ENCODE measurements around the gene EMILIN2.

The EMILIN2 gene

DNA sequence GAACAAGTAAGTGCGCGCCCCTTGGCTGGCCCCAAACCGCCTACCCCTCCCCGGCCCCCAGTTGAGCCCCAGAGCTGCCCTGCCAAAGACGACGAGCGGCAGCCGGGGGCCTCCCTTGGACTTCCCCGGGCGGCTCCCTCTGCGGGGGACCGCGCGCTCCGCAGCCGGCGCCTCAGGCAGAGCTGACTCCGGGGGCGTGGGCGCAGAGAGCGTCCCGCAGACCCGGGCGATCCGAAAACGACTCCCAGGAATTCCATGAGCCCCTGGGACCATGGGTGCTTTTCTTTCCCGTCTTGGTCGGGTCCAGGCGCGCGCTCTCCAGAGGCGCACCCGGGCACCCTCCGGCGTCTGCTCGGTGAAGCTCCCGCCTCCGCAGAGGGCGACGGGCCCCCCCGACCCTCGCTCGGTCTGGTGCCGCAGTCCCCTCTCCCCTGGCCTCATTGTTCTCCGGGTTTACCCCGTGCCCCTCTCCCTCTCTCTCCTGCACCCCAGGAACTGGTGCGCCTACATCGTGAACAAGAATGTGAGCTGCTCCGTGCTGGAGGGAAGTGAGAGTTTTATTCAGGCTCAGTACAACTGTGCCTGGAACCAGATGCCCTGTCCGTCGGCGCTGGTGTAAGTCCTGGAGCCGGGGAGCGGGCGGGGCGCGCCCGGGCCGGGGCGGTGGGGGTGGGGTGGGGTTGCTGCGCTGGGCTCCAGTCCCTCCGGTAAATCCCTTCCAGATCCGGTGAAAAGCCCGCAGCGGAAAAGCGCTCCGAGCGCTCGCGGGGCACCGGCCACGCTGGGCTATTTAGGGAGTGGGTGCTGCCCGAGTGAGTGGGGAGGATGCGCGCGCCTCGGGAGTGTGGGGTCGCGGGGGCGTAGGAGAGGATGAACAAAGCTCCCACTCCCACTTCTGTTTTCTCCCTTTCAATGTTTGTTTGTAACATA lies 776 bp downstream of the EMILIN2 start:
- TF ChIP-seq, protein P1, sequence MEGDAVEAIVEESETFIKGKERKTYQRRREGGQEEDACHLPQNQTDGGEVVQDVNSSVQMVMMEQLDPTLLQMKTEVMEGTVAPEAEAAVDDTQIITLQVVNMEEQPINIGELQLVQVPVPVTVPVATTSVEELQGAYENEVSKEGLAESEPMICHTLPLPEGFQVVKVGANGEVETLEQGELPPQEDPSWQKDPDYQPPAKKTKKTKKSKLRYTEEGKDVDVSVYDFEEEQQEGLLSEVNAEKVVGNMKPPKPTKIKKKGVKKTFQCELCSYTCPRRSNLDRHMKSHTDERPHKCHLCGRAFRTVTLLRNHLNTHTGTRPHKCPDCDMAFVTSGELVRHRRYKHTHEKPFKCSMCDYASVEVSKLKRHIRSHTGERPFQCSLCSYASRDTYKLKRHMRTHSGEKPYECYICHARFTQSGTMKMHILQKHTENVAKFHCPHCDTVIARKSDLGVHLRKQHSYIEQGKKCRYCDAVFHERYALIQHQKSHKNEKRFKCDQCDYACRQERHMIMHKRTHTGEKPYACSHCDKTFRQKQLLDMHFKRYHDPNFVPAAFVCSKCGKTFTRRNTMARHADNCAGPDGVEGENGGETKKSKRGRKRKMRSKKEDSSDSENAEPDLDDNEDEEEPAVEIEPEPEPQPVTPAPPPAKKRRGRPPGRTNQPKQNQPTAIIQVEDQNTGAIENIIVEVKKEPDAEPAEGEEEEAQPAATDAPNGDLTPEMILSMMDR (conservative IDR thresholded peaks at IDR 0.05; ENCODE audit: low read length) = no peak
- TF ChIP-seq EZH2phosphoT487 (IDR thresholded peaks at IDR 0.05; ENCODE audit: borderline replicate concordance) = no peak
- H3K4me3 ChIP-seq (ENCODE audit: low read length, poor library complexity, severe bottlenecking) = no peak overlapping the region
- no peak overlapping the region for H3K4me2 ChIP-seq (ENCODE audit: low read depth, low read length, poor library complexity, severe bottlenecking)
- no peaks in the 10 kb centered on the region for H3K36me3 ChIP-seq (ENCODE audit: insufficient read depth, low read length)
- peaks cover 4% of the 10 kb centered on the region for H3K4me1 ChIP-seq (ENCODE audit: insufficient read depth, low read length, poor library complexity, severe bottlenecking)
- no peaks in the 10 kb centered on the region for H3F3A ChIP-seq (ENCODE audit: low read depth)
- no peaks in the 10 kb centered on the region for H3K9me2 ChIP-seq (replicated peaks; ENCODE audit: low read depth, low read length)
- no peak overlapping the region for H3K9ac ChIP-seq (ENCODE audit: low read depth, low read length, poor library complexity, severe bottlenecking)
- no peaks in the 10 kb centered on the region for H4K20me1 ChIP-seq (ENCODE audit: insufficient read depth, low read length, poor library complexity, severe bottlenecking)
- H3K27me3 ChIP-seq (ENCODE audit: insufficient read depth, low read length, poor library complexity, severe bottlenecking) = no peaks in the 10 kb centered on the region
- H2AFZ ChIP-seq (ENCODE audit: low read length) = no peak overlapping the region
- no peaks in the 10 kb centered on the region for H3K79me2 ChIP-seq (ENCODE audit: insufficient read depth, low read length)
- no peaks in the 10 kb centered on the region for H3K9me3 ChIP-seq (ENCODE audit: insufficient read depth, low read depth, low read length)

DNA sequence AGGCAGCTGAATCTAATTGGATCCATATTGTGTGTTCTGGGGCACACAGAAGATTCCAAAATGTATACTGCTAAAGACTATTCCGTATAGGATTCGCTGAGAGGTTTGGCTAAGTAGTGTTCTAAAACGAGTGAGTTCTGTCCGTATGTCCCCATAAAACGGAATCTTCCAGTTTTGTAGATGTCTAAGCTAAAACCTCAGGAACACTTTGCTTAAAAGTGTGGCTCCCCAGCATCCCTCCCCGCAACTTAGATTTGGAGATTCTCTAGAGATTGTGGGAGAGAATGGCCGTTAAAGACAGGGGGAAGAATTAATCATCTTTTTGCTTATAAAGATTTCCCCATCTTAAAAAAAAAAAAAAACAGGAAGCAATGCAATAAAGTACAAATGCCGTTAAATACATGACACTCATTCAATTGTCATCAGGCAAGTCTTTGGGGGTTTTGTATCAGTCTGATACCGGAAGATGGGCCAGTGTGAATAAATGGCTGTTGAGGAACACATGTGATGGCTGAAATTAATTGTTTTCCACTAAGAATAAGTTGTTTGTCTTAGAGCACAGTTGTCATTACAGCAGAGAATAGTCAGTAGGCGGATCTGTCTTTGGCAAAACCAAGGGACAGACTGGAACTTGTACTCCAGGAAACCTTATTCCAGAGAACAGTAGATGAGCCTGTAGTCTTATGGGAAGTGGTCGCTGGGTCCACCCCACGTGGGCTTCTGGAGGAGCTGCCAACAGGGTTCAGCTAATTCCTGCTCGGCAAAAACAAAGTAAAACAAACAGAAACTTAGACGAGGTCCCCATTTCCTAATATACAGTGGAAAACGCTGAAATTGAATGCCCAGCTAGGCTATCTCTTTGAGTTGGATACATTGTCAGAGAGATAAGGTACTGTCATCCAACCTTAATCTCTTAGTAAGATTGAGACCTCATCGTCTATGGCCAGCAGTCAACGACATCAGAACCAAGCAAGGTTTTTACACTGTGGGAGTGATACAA lies 1.7 kb downstream of the EMILIN2 start:
- H3K9ac ChIP-seq (ENCODE audit: low read depth, low read length, poor library complexity, severe bottlenecking) = no peak overlapping the region
- H3K4me2 ChIP-seq (ENCODE audit: low read depth, low read length, poor library complexity, severe bottlenecking) = no peak overlapping the region
- H3K36me3 ChIP-seq (ENCODE audit: insufficient read depth, low read length) = no peaks in the 10 kb centered on the region
- H3K9me3 ChIP-seq (ENCODE audit: insufficient read depth, low read depth, low read length) = no peaks in the 10 kb centered on the region
- no peaks in the 10 kb centered on the region for H3K9me2 ChIP-seq (replicated peaks; ENCODE audit: low read depth, low read length)
- no peaks in the 10 kb centered on the region for H3F3A ChIP-seq (ENCODE audit: low read depth)
- no peaks in the 10 kb centered on the region for H4K20me1 ChIP-seq (ENCODE audit: insufficient read depth, low read length, poor library complexity, severe bottlenecking)
- peaks cover 4% of the 10 kb centered on the region for H3K4me1 ChIP-seq (ENCODE audit: insufficient read depth, low read length, poor library complexity, severe bottlenecking)
- H3K27me3 ChIP-seq (ENCODE audit: insufficient read depth, low read length, poor library complexity, severe bottlenecking) = no peaks in the 10 kb centered on the region
- H3K79me2 ChIP-seq (ENCODE audit: insufficient read depth, low read length) = no peaks in the 10 kb centered on the region
- no peak overlapping the region for H3K4me3 ChIP-seq (ENCODE audit: low read length, poor library complexity, severe bottlenecking)
- no peak overlapping the region for H2AFZ ChIP-seq (ENCODE audit: low read length)
- TF ChIP-seq, protein P1 (conservative IDR thresholded peaks at IDR 0.05; ENCODE audit: low read length) = no peak

DNA sequence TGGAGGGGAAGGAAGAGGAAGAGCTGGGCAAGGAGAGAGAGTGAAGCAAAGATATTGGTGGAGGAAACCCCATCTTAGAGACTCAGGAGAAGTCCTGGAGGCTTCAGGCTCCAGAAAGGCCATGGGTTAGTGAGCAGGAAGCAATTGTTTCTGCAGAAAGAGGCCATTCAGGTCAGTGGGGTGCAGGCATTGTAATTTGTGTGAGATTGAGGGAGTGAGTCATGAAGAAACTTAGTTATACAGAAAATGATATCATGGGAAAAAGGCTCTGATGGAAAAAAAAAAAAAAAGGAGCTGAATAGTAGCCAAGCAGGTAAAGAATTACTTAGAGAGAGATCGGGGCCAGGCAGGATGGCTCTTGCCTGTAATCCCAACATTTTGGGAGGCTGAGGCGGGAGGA lies 4.0 kb downstream of the EMILIN2 start:
- H3K27me3 ChIP-seq (ENCODE audit: insufficient read depth, low read length, poor library complexity, severe bottlenecking) = no peaks in the 10 kb centered on the region
- no peak overlapping the region for H3K4me3 ChIP-seq (ENCODE audit: low read length, poor library complexity, severe bottlenecking)
- H3F3A ChIP-seq (ENCODE audit: low read depth) = no peaks in the 10 kb centered on the region
- H4K20me1 ChIP-seq (ENCODE audit: insufficient read depth, low read length, poor library complexity, severe bottlenecking) = no peaks in the 10 kb centered on the region
- TF ChIP-seq, protein P1 (conservative IDR thresholded peaks at IDR 0.05; ENCODE audit: low read length) = no peak
- no peak for TF ChIP-seq EZH2phosphoT487 (IDR thresholded peaks at IDR 0.05; ENCODE audit: borderline replicate concordance)
- H3K4me1 ChIP-seq (ENCODE audit: insufficient read depth, low read length, poor library complexity, severe bottlenecking) = peaks cover 4% of the 10 kb centered on the region
- no peak overlapping the region for H2AFZ ChIP-seq (ENCODE audit: low read length)
- H3K36me3 ChIP-seq (ENCODE audit: insufficient read depth, low read length) = no peaks in the 10 kb centered on the region
- H3K79me2 ChIP-seq (ENCODE audit: insufficient read depth, low read length) = no peaks in the 10 kb centered on the region
- H3K9me3 ChIP-seq (ENCODE audit: insufficient read depth, low read depth, low read length) = no peaks in the 10 kb centered on the region
- no peak overlapping the region for H3K9ac ChIP-seq (ENCODE audit: low read depth, low read length, poor library complexity, severe bottlenecking)
- H3K9me2 ChIP-seq (replicated peaks; ENCODE audit: low read depth, low read length) = no peaks in the 10 kb centered on the region
- H3K4me2 ChIP-seq (ENCODE audit: low read depth, low read length, poor library complexity, severe bottlenecking) = no peak overlapping the region

All from Loucy (cell line).